IPS-18a (cell line): Measurements from ENCODE around the gene SH3BGRL3.
"Not testable (repeated sequence)": the region's sequence is repeated elsewhere in the genome, so short reads cannot be mapped to it uniquely, and the experiment has no call there.

Experiments used
- H3K27ac ChIP-seq: one replicate; pipeline ENCODE4 v1.5.1; 2013; ENCODE audit warnings: low read length
- H3K27me3 ChIP-seq: one replicate; pipeline ENCODE4 v1.6.1; 2013; ENCODE audit warnings: mild to moderate bottlenecking, low read length; ENCODE audit not compliant: control insufficient read depth, insufficient read depth
- H3K36me3 ChIP-seq: one replicate; pipeline ENCODE4 v1.6.1; 2013; ENCODE audit warnings: low read depth, low read length; ENCODE audit not compliant: control insufficient read depth
- H3K4me1 ChIP-seq: one replicate; pipeline ENCODE4 v1.6.1; 2013; ENCODE audit warnings: low read depth, low read length; ENCODE audit not compliant: control insufficient read depth
- H3K4me3 ChIP-seq: one replicate; pipeline ENCODE4 v1.5.1; 2013; ENCODE audit warnings: low read length
- H3K9ac ChIP-seq: one replicate; pipeline ENCODE4 v1.6.1; 2013; ENCODE audit warnings: mild to moderate bottlenecking, low read length, moderate library complexity
- H3K9me3 ChIP-seq: one replicate; pipeline ENCODE4 v1.6.1; 2013; ENCODE audit warnings: low read depth, low read length; ENCODE audit not compliant: control insufficient read depth

The SH3BGRL3 gene

GRCh38 chr1:26279456-26280332 is at the start of gene SH3BGRL3:
Gene SH3BGRL3, plus strand, starts transcription at chr1:26280086. Its CDS starts 70 bp downstream, at chr1:26280156.
- Histone ChIP-seq H3K36me3 (peaks cover 24% of the 10 kb centered on the region), H3K4me1 (peaks cover 25% of the 10 kb centered on the region), H3K27me3 (no peaks in the 10 kb centered on the region), H3K9ac (peak within 1 kb of the TSS; percentile 59), H3K4me3 (peak within 1 kb of the TSS; percentile 70), H3K9me3 (no peaks in the 10 kb centered on the region), H3K27ac (no peak within 1 kb of the TSS)

GRCh38 chr1:26230682-26231081 is 49.2 kb upstream of the SH3BGRL3 start:
- H3K27ac ChIP-seq, H3K9me3 ChIP-seq, H3K4me1 ChIP-seq, H3K4me3 ChIP-seq, H3K9ac ChIP-seq, H3K36me3 ChIP-seq: not testable (repeated sequence)
- H3K27me3 ChIP-seq, result peaks cover 23% of the 10 kb centered on the region

- Histone ChIP-seq H3K27me3 (no peaks in the 10 kb centered on the region), H3K36me3 (no peaks in the 10 kb centered on the region), H3K9me3 (no peaks in the 10 kb centered on the region), H3K4me1 (no peaks in the 10 kb centered on the region), H3K9ac (peak within 1 kb of the TSS; percentile 81), H3K4me3 (peak within 1 kb of the TSS; percentile 93), H3K27ac (peak within 1 kb of the TSS; percentile 12)
Measured at GRCh38 chr1:26233903-26234643, 45.8 kb upstream of the SH3BGRL3 start, which contains the start of gene CEP85. Gene CEP85, plus strand, starts transcription at chr1:26234200. Its CDS starts 5,584 bp downstream, at chr1:26239784.

DNA sequence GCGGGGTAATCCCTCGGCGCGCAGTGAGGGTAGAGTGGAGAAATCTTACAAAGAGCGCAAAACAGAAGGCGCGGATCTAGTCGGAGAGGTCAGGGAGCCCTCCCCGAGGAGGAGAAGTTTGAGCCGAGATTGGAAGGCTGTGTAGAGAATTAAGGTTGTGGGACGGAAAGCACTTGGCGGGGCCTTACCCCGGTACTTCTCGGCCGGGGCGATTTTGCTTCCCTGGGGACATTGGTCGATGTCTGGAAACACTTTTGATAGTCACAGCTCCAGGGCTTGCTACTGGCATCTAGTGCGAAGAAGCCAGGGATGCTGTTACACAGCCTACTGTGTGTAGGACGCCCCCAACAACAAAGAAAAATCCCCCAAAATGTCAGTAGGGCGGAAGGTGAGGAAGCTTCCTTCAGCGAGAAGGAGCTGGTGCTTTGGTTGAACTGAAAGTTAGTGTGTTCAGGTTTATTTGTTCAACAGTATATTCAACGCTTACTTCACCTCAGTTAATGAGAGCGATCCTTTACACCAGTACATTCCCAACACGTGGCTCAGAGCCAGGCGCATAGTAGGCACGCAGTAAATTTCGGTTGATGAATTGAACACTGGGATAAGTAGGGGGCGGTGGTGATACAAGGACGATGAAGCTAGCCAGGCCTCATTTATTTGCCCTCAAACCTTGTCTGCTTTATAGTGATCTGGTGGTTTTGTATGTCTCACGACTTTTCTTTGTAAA is 45.1 kb upstream of the SH3BGRL3 start:
- Histone ChIP-seq H3K27ac (peak overlapping the region; percentile 12), H3K36me3 (peaks cover 3% of the 10 kb centered on the region), H3K9me3 (no peaks in the 10 kb centered on the region), H3K27me3 (no peaks in the 10 kb centered on the region), H3K4me1 (no peaks in the 10 kb centered on the region), H3K9ac (peak overlapping the region; percentile 81), H3K4me3 (peak overlapping the region; percentile 93)

GRCh38 chr1:26237230-26237966 is 42.5 kb upstream of the SH3BGRL3 start:
- H3K4me1 ChIP-seq, result no peaks in the 10 kb centered on the region
- H3K36me3 ChIP-seq, result peaks cover 5% of the 10 kb centered on the region
- no peak overlapping the region for H3K9ac ChIP-seq
- H3K27ac ChIP-seq, result no peak overlapping the region
- H3K4me3 ChIP-seq, result no peak overlapping the region
- H3K27me3 ChIP-seq, result no peaks in the 10 kb centered on the region
- no peaks in the 10 kb centered on the region for H3K9me3 ChIP-seq

DNA sequence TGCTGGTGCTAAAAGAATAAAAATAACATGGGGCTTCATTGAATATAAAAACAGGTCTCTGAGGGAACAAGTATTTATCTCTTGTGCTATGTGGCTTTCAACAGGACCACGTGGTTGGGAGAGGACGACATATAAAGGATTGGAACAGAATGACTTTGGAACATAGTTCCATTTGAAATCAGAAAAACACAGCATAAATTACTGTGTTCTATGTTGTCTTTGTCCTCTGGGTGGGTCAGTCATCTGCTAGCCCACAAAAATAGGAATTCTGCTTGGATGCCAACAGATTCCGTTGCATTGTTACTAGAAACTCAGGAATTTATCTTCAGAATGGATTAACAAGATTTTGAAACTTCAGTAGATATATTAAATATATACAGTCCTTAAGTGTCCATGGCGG is 40.0 kb upstream of the SH3BGRL3 start:
- Histone ChIP-seq H3K9me3 (no peaks in the 10 kb centered on the region), H3K27ac (no peak overlapping the region), H3K9ac (no peak overlapping the region), H3K4me3 (no peak overlapping the region), H3K36me3 (peaks cover 16% of the 10 kb centered on the region), H3K4me1 (no peaks in the 10 kb centered on the region), H3K27me3 (no peaks in the 10 kb centered on the region)

- Histone ChIP-seq H3K9me3 (no peaks in the 10 kb centered on the region), H3K36me3 (peaks cover 52% of the 10 kb centered on the region), H3K4me3 (no peak overlapping the region)
Measured at GRCh38 chr1:26252718-26253117, 27.2 kb upstream of the SH3BGRL3 start.

DNA sequence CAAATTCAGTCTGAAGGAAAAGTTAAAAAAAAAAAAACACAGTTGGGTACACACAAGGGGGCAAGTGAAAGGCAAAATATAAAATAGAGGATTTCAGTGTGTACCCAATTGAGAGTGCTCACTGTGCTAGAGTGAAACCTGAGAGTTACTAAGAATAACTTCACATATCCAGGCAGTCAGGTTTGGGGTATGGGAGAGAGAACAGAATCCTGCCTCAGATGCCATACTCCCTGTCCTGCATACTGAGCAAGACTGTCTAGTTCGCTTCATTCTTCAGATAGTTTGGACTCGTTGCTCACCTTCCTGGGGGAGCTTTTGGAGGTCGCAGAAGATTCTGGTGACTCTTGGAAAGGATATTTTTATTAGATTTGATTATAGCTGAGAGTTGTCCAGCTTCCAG is 25.5 kb upstream of the SH3BGRL3 start:
- no peaks in the 10 kb centered on the region for H3K4me1 ChIP-seq
- H3K27me3 ChIP-seq, result no peaks in the 10 kb centered on the region
- H3K36me3 ChIP-seq, result peaks cover 64% of the 10 kb centered on the region
- no peaks in the 10 kb centered on the region for H3K9me3 ChIP-seq
- no peak overlapping the region for H3K27ac ChIP-seq
- H3K4me3 ChIP-seq, result no peak overlapping the region
- H3K9ac ChIP-seq, result no peak overlapping the region

More at GRCh38 chr1:26252718-26253117, 27.2 kb upstream of the SH3BGRL3 start:
- Histone ChIP-seq H3K4me1 (no peaks in the 10 kb centered on the region), H3K27me3 (no peaks in the 10 kb centered on the region), H3K9ac (no peak overlapping the region), H3K27ac (no peak overlapping the region)

GRCh38 chr1:26257222-26257621 is 22.7 kb upstream of the SH3BGRL3 start:
- Histone ChIP-seq H3K36me3 (peaks cover 74% of the 10 kb centered on the region), H3K4me3 (no peak overlapping the region), H3K9ac (no peak overlapping the region), H3K27me3 (no peaks in the 10 kb centered on the region), H3K9me3 (no peaks in the 10 kb centered on the region), H3K4me1 (no peaks in the 10 kb centered on the region), H3K27ac (no peak overlapping the region)

DNA sequence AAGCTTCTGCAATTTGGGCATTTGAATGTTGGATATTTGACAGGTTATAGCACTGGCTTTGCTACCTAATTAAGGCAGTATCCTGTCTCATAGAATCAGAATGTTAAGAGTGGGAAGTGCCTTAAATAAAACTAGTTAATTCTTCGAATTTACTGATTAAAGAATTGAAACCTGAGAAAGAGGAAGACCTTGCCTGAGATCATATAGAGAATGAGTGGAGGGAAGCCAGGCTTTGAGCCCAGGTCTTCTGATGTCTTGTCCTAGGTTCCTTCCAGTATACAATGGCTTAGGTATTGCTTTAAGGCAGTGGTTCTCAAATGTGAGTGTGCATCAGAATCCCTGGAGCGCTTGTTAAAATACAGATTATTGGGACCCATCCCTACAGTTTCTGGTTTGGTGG is 20.9 kb upstream of the SH3BGRL3 start:
- Histone ChIP-seq H3K9me3 (no peaks in the 10 kb centered on the region), H3K36me3 (peaks cover 81% of the 10 kb centered on the region), H3K4me1 (no peaks in the 10 kb centered on the region), H3K4me3 (no peak overlapping the region), H3K27me3 (no peaks in the 10 kb centered on the region), H3K27ac (no peak overlapping the region), H3K9ac (no peak overlapping the region)

GRCh38 chr1:26259578-26259977 is 20.3 kb upstream of the SH3BGRL3 start:
- Histone ChIP-seq H3K27ac (no peak overlapping the region), H3K4me3 (no peak overlapping the region), H3K9me3 (no peaks in the 10 kb centered on the region), H3K4me1 (no peaks in the 10 kb centered on the region), H3K9ac (no peak overlapping the region), H3K36me3 (peaks cover 86% of the 10 kb centered on the region), H3K27me3 (no peaks in the 10 kb centered on the region)
